OCI-LY7 (cell line): ENCODE results near the gene PIM2. TPM values are rescaled to one million over a fixed set of nuclear protein-coding genes. Genes with fewer than 3 reads are reported as not detected.

Experiments used
- BruUV-seq: library from RNA; stranded (reverse); fragments of 400-500 nt; replicated peaks from 2 replicates; lab custom pipeline; 2021; lab: Mats Ljungman, UMichigan
- CTCF ChIA-PET: fragments of 300-600 bp; sonication (Branson Sonifier 250); formaldehyde crosslinking; loops from one replicate; lab custom pipeline; 2022; ENCODE audit warnings: antibody characterized with exemption; ENCODE audit not compliant: unreplicated experiment; lab: Charles Lee
- POLR2A ChIA-PET: fragments of 300-600 bp; sonication (Branson Sonifier 250); formaldehyde crosslinking; loops from one replicate; lab custom pipeline; 2022; ENCODE audit warnings: antibody characterized with exemption; lab: Charles Lee
- DNase-seq: peaks from one replicate; pipeline ENCODE4 v3.0.0-alpha.2; 2015; ENCODE audit warnings: low spot score
- H2AFZ ChIP-seq: fragments of 200-600 bp; sonication (generic), shearing (Covaris generic); 2 replicates; pipeline ENCODE4 v1.6.1; 2014; ENCODE audit warnings: mild to moderate bottlenecking, antibody characterized with exemption, low read length, moderate library complexity
- H3K27ac ChIP-seq: fragments of 200-600 bp; sonication (generic); 2 replicates; pipeline ENCODE4 v1.5.1; 2014; ENCODE audit warnings: mixed run types, low read depth, mild to moderate bottlenecking, moderate library complexity, low read length, inconsistent platforms; ENCODE audit not compliant: poor library complexity, severe bottlenecking
- H3K36me3 ChIP-seq: fragments of 200-600 bp; sonication (generic); 2 replicates; pipeline ENCODE4 v1.6.1; 2014; ENCODE audit warnings: mild to moderate bottlenecking, antibody characterized with exemption, low read length, moderate library complexity, mixed read lengths; ENCODE audit not compliant: insufficient read depth
- H3K4me1 ChIP-seq: fragments of 200-600 bp; sonication (generic); 2 replicates; pipeline ENCODE4 v1.5.1; 2014; ENCODE audit warnings: mild to moderate bottlenecking, low read length; ENCODE audit not compliant: insufficient read depth, poor library complexity, severe bottlenecking
- H3K4me2 ChIP-seq: fragments of 200-600 bp; sonication (generic); 2 replicates; pipeline ENCODE4 v1.6.1; 2014; ENCODE audit warnings: mild to moderate bottlenecking, low read length
- H3K4me3 ChIP-seq: fragments of 200-600 bp; sonication (generic); 2 replicates; pipeline ENCODE4 v1.5.1; 2014; ENCODE audit warnings: mild to moderate bottlenecking, low read depth, low read length; ENCODE audit not compliant: poor library complexity, severe bottlenecking
- H3K79me2 ChIP-seq: fragments of 200-600 bp; sonication (generic); 2 replicates; pipeline ENCODE4 v1.6.1; 2016; ENCODE audit warnings: low read depth, mild to moderate bottlenecking, low read length, moderate library complexity, mixed read lengths; ENCODE audit not compliant: insufficient read depth
- H3K9me2 ChIP-seq: fragments of 200-600 bp; sonication (generic); 2 replicates; pipeline ENCODE4 v1.6.1; 2016; ENCODE audit warnings: mild to moderate bottlenecking, low read length, mixed read lengths; ENCODE audit not compliant: insufficient read depth
- H3K9me3 ChIP-seq: fragments of 200-600 bp; sonication (generic); 2 replicates; pipeline ENCODE4 v1.6.1; 2014; ENCODE audit warnings: mild to moderate bottlenecking, mixed run types, low read length, mixed read lengths
- H4K20me1 ChIP-seq: fragments of 200-600 bp; sonication (generic); 2 replicates; pipeline ENCODE4 v1.6.1; 2014; ENCODE audit warnings: mild to moderate bottlenecking, antibody characterized with exemption, low read length, moderate library complexity, mixed read lengths; ENCODE audit not compliant: insufficient read depth
- CTCF ChIP-seq: fragments of 200-600 bp; sonication (generic); conservative IDR thresholded peaks from 2 replicates; pipeline ENCODE4 v1.5.1; 2014; ENCODE audit warnings: mild to moderate bottlenecking, antibody characterized with exemption, low read length, moderate library complexity, mixed read lengths
- EZH2phosphoT487 ChIP-seq: fragments of 200-600 bp; sonication (generic); IDR thresholded peaks from 2 replicates; pipeline ENCODE4 v1.6.1; 2018; ENCODE audit warnings: low read depth, borderline replicate concordance, mild to moderate bottlenecking, mixed run types, antibody characterized with exemption, low read length, moderate library complexity, mixed read lengths
- intact Hi-C: fragments of 100-400 bp; cut with micrococcal nuclease; formaldehyde crosslinking; loops from one replicate; pipeline ENCODE4 v1.10.0; 2022; ENCODE audit not compliant: unreplicated experiment
- total RNA-seq, 2 experiments: library from RNA; depleted of rRNA in 1 of 2; stranded (reverse); fragments of >200 nt in 1 of 2; shearing (Covaris generic) in 1 of 2; gene quantifications; 2 replicates each; pipeline ENCODE4 v1.2.3, GENCODE V29; 2014 to 2022

PIM2 gene
- total RNA-seq, 2 experiments from 2014 or later: 60.3 to 148 TPM

- ChIA-PET POLR2A (interaction anchor here (1.5 kb wide), 2 partner anchors 10 to 42 kb away, joined by 3 to 6 read pairs; no protein-coding TSS in a partner anchor), CTCF (no interaction called here)
- Histone ChIP-seq H2AFZ (no peak overlapping the region; the same call in 1 of the 2 replicates), H3K36me3 (peaks cover 32% of the 10 kb centered on the region), H3K4me1 (peaks cover 24% of the 10 kb centered on the region), H3K79me2 (peaks cover 41% of the 10 kb centered on the region), H3K9me3 (no peaks in the 10 kb centered on the region), H3K27ac (peak overlapping the region; percentile 87), H3K9me2 (no peaks in the 10 kb centered on the region), H4K20me1 (peaks cover 5% of the 10 kb centered on the region), H3K4me2 (peak overlapping the region; percentile 97), H3K4me3 (peak overlapping the region; percentile 84)
- TF ChIP-seq CTCF: no peak
- TF ChIP-seq EZH2phosphoT487: no peak
- DNase-seq: peak; percentile 46
- no TSS peak for BruUV-seq
- intact Hi-C loops: loop anchor here (5.0 to 10.0 kb wide), 4 partner anchors 41 to 264 kb away; partner anchors contain the start of genes HDAC6 and TFE3
These were observed 22.2 kb downstream of the PIM2 start for GRCh38 chrX:48896611-48897011.

- H4K20me1 ChIP-seq: peaks cover 5% of the 10 kb centered on the region
- H2AFZ ChIP-seq: no peak overlapping the region
- no peaks in the 10 kb centered on the region for H3K9me3 ChIP-seq
- no peak for DNase-seq
- H3K4me2 ChIP-seq: no peak overlapping the region
- no TSS peak for BruUV-seq
- no peaks in the 10 kb centered on the region for H3K9me2 ChIP-seq
- peaks cover 37% of the 10 kb centered on the region for H3K79me2 ChIP-seq
- no peak overlapping the region for H3K27ac ChIP-seq
- POLR2A ChIA-PET: interaction anchor here (0.6 kb wide), 1 partner anchor 282 kb away, joined by 3 read pairs; no protein-coding TSS in a partner anchor
- H3K4me3 ChIP-seq: no peak overlapping the region
- TF ChIP-seq CTCF (no peak), EZH2phosphoT487 (no peak)
- CTCF ChIA-PET: no interaction called here
- peaks cover 23% of the 10 kb centered on the region; the same call in 1 of the 2 replicates for H3K36me3 ChIP-seq
- H3K4me1 ChIP-seq: peaks cover 36% of the 10 kb centered on the region
- intact Hi-C loops: loop anchor here (5.0 to 10.0 kb wide), 5 partner anchors 42 to 263 kb away; partner anchors contain the start of genes HDAC6 and TFE3
These were observed 23.9 kb downstream of the PIM2 start for GRCh38 chrX:48894891-48895290.
